Smooth muscle cell (in vitro differentiated cells): ENCODE measurements around the gene TSPAN7. TPM values are rescaled to one million over a fixed set of nuclear protein-coding genes. Genes with fewer than 3 reads are reported as not detected.

Experiments
- DNase-seq: peaks from one replicate; lab custom pipeline; 2025; ENCODE audit not compliant: unreplicated experiment; lab: John Stamatoyannopoulos, UW
- H2AFZ ChIP-seq: fragments of 200-600 bp; sonication (generic); 2 replicates; pipeline ENCODE4 v1.6.0; 2016; ENCODE audit warnings: antibody characterized with exemption, low read depth, mild to moderate bottlenecking
- H3F3A ChIP-seq: fragments of 200-600 bp; sonication (generic); 2 replicates; pipeline ENCODE4 v1.6.0; 2017; ENCODE audit warnings: antibody characterized with exemption, low read depth
- H3K27ac ChIP-seq: fragments of 200-600 bp; sonication (generic); 2 replicates; pipeline ENCODE4 v1.5.1; 2016; ENCODE audit warnings: low read depth, mild to moderate bottlenecking
- H3K27me3 ChIP-seq: fragments of 200-600 bp; sonication (generic); 2 replicates; pipeline ENCODE4 v1.6.1; 2016; ENCODE audit warnings: low read depth, mild to moderate bottlenecking
- H3K36me3 ChIP-seq: fragments of 200-600 bp; sonication (generic); 2 replicates; pipeline ENCODE4 v1.5.1; 2016; ENCODE audit warnings: low read depth
- H3K4me1 ChIP-seq: fragments of 200-600 bp; sonication (generic); 2 replicates; pipeline ENCODE4 v1.5.1; 2016; ENCODE audit warnings: low read depth
- H3K4me2 ChIP-seq: fragments of 200-600 bp; sonication (generic); 2 replicates; pipeline ENCODE4 v1.6.0; 2016; ENCODE audit warnings: mild to moderate bottlenecking
- H3K4me3 ChIP-seq: fragments of 200-600 bp; sonication (generic); 2 replicates; pipeline ENCODE4 v1.5.1; 2016; ENCODE audit warnings: mild to moderate bottlenecking
- H3K79me2 ChIP-seq: fragments of 200-600 bp; sonication (generic); 2 replicates; pipeline ENCODE4 v1.6.0; 2016; ENCODE audit warnings: low read depth, mild to moderate bottlenecking
- H3K9ac ChIP-seq: fragments of 200-600 bp; sonication (generic); 2 replicates; pipeline ENCODE4 v1.6.0; 2016; ENCODE audit warnings: low read depth
- H3K9me3 ChIP-seq: fragments of 200-600 bp; sonication (generic); replicated peaks from 2 replicates; pipeline ENCODE4 v1.5.1; 2016; ENCODE audit warnings: low read depth
- H4K20me1 ChIP-seq: fragments of 200-600 bp; sonication (generic); 2 replicates; pipeline ENCODE4 v1.6.0; 2016; ENCODE audit warnings: low read depth
- CTCF ChIP-seq: fragments of 200-600 bp; sonication (generic); IDR thresholded peaks from 2 replicates; pipeline ENCODE4 v1.5.1; 2017; ENCODE audit warnings: borderline replicate concordance, mild to moderate bottlenecking, antibody characterized with exemption; ENCODE audit not compliant: insufficient read depth, poor library complexity, severe bottlenecking
- WGBS: methylation state at CpG from one replicate; pipeline ENCODE4 v1.1.7; 2016; ENCODE audit warnings: low lambda C conversion rate; 5-methylcytosine and 5-hydroxymethylcytosine counted together
- polyA plus RNA-seq: library from polyadenylated mRNA; unstranded; fragments of >200 nt; fragmentation: Nextera tagmentation; extraction: Ambion mirVana; gene quantifications from 2 replicates; pipeline ENCODE4 v1.2.1, GENCODE V29; 2016
- total RNA-seq: library from RNA; depleted of rRNA; stranded (reverse); fragments of >200 nt; gene quantifications from 2 replicates; pipeline ENCODE4 v1.2.3, GENCODE V29; 2014

TSPAN7 gene
- total and polyA plus RNA-seq, 2 experiments from 2014 or later, result 1.5 to 3.9 TPM

- no peaks in the 10 kb centered on the region for H4K20me1 ChIP-seq
- no peak overlapping the region for H3K27ac ChIP-seq
- DNase-seq, result no peak
- H3F3A ChIP-seq, result no peaks in the 10 kb centered on the region
- no peaks in the 10 kb centered on the region for H3K79me2 ChIP-seq
- no peak overlapping the region for H3K9ac ChIP-seq
- H3K4me2 ChIP-seq, result no peak overlapping the region
- H3K4me1 ChIP-seq, result no peaks in the 10 kb centered on the region
- H3K27me3 ChIP-seq, result no peaks in the 10 kb centered on the region
- H3K9me3 ChIP-seq, result no peaks in the 10 kb centered on the region
- H3K4me3 ChIP-seq, result no peak overlapping the region
- no peak overlapping the region for H2AFZ ChIP-seq
- TF ChIP-seq CTCF, result no peak
- H3K36me3 ChIP-seq, result no peaks in the 10 kb centered on the region
These were observed 105.6 kb downstream of the TSPAN7 start for GRCh38 chrX:38666909-38667308.

GRCh38 chrX:38668771-38669170, 107.4 kb downstream of the TSPAN7 start:
- Histone ChIP-seq H3K79me2 (no peaks in the 10 kb centered on the region), H4K20me1 (no peaks in the 10 kb centered on the region), H3F3A (no peaks in the 10 kb centered on the region), H3K4me1 (no peaks in the 10 kb centered on the region), H3K4me2 (no peak overlapping the region), H2AFZ (no peak overlapping the region), H3K9ac (no peak overlapping the region), H3K27ac (no peak overlapping the region), H3K4me3 (no peak overlapping the region), H3K36me3 (no peaks in the 10 kb centered on the region), H3K9me3 (no peaks in the 10 kb centered on the region), H3K27me3 (no peaks in the 10 kb centered on the region)
- no peak for TF ChIP-seq CTCF
- WGBS, result 96% methylated on average over 1 of the region's 1 CpG
- DNase-seq, result no peak

GRCh38 chrX:38669428-38669827, 108.1 kb downstream of the TSPAN7 start:
- H3K27ac ChIP-seq, result no peak overlapping the region
- no peaks in the 10 kb centered on the region for H3K79me2 ChIP-seq
- no peak for DNase-seq
- no peaks in the 10 kb centered on the region for H3F3A ChIP-seq
- WGBS, result 63% methylated on average over 4 of the region's 4 CpGs
- no peaks in the 10 kb centered on the region for H3K36me3 ChIP-seq
- no peaks in the 10 kb centered on the region for H3K4me1 ChIP-seq
- no peak for TF ChIP-seq CTCF
- H4K20me1 ChIP-seq, result no peaks in the 10 kb centered on the region
- no peaks in the 10 kb centered on the region for H3K9me3 ChIP-seq
- no peak overlapping the region for H3K4me2 ChIP-seq
- H3K9ac ChIP-seq, result no peak overlapping the region
- H3K27me3 ChIP-seq, result no peaks in the 10 kb centered on the region
- no peak overlapping the region for H3K4me3 ChIP-seq
- no peak overlapping the region for H2AFZ ChIP-seq

GRCh38 chrX:38672646-38673045, 111.3 kb downstream of the TSPAN7 start:
- Histone ChIP-seq H3K4me1 (no peaks in the 10 kb centered on the region), H3K36me3 (no peaks in the 10 kb centered on the region), H3K4me2 (no peak overlapping the region), H3F3A (no peaks in the 10 kb centered on the region), H3K9ac (no peak overlapping the region), H3K27ac (no peak overlapping the region), H4K20me1 (no peaks in the 10 kb centered on the region), H3K27me3 (no peaks in the 10 kb centered on the region), H2AFZ (no peak overlapping the region), H3K4me3 (no peak overlapping the region), H3K9me3 (no peaks in the 10 kb centered on the region), H3K79me2 (no peaks in the 10 kb centered on the region)
- DNase-seq, result no peak
- TF ChIP-seq CTCF, result no peak
- WGBS, result 81% methylated on average over 3 of the region's 3 CpGs
